ENCODE measurements around the gene PINLYP.
"Not testable (repeated sequence)": the region's sequence is repeated elsewhere in the genome, so short reads cannot be mapped to it uniquely, and the experiment has no call there.

Gene PINLYP

DNA sequence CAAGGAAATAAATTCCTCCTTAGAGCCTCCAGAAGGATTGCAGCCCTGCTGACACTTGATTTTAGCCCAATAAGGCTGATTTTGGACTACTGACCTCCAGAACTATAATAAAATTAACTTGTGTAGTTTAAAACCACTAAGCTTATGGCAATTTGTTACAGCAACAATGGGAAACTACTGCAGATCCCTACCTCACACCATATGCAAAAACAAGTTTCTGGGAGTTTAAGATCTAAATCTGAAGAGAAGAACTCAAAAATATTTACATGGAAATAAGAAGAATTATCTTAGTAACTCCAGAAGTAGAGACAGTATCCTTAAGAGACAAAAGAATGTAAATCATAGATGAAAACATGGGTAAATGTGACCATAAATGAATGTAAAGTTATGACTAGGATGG lies 36.7 kb upstream of the PINLYP start:
- in situ Hi-C loops (cut with HindIII; ENCODE audit: low pct_unique_long_range_greater_than_20kb, low sequenced_read_pairs), result no loop called here
- no peak for TF ChIP-seq JUND (IDR thresholded peaks at IDR 0.05; ENCODE audit: low read depth)
- no peak for DNase-seq (ENCODE audit: low read depth in 1 of 2, low spot score in 1 of 2)

DNA sequence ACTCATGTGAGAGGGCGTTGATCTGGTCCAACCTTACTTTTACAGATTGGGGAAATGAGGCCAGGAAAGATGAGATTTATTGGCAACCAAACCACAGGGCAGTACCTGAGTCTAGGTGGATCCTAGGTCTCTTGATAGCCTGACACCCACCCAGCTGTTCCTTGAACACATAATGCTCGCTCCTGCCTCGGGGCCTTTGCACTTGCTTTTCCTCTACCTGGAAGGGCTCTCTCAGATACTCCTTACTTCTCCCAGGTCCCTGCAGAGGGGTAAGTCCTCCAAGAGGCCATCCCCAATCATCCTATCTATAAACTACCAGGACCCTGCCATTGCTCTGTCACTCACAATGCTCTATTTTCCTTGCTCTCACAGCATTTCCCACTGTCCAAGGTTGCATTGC lies 35.2 kb upstream of the PINLYP start:
- DNase-seq (ENCODE audit: low read depth in 1 of 2, low spot score in 1 of 2), result no peak
- TF ChIP-seq JUND (IDR thresholded peaks at IDR 0.05; ENCODE audit: low read depth), result no peak
- in situ Hi-C loops (cut with HindIII; ENCODE audit: low pct_unique_long_range_greater_than_20kb, low sequenced_read_pairs), result no loop called here

- DNase-seq (ENCODE audit: low read depth in 1 of 2, low spot score in 1 of 2), result no peak
- TF ChIP-seq JUND (IDR thresholded peaks at IDR 0.05; ENCODE audit: low read depth), result no peak
- in situ Hi-C loops (cut with HindIII; ENCODE audit: low pct_unique_long_range_greater_than_20kb, low sequenced_read_pairs), result no loop called here
Observed at GRCh38 chr19:43541920-43542650, 33.5 kb upstream of the PINLYP start.

- DNase-seq (ENCODE audit: low read depth in 1 of 2, low spot score in 1 of 2), result no peak
- no peak for TF ChIP-seq JUND (IDR thresholded peaks at IDR 0.05; ENCODE audit: low read depth)
- in situ Hi-C loops (cut with HindIII; ENCODE audit: low pct_unique_long_range_greater_than_20kb, low sequenced_read_pairs), result no loop called here
Observed at GRCh38 chr19:43544077-43544476, 31.5 kb upstream of the PINLYP start.

DNA sequence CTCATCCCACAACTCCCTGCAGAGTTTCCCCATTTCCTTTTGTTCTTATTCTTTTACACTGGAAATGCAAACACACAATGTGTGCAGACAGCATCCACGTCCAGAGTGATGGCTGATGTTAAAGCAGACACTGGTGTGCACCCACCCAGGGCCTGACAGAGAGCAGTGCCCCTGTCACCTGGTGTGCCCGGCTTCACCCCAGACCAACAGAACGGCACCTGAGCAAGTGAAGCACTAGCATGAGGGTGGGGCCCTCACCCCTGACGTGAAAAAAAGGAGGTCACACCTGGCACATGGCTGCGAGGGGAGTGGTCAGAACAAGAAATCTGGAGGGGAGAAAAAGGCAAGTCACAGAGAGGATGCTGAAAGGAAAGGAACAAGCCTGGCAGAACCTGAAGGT lies 30.3 kb upstream of the PINLYP start:
- in situ Hi-C loops (cut with HindIII; ENCODE audit: low pct_unique_long_range_greater_than_20kb, low sequenced_read_pairs), result no loop called here
- no peak for DNase-seq (ENCODE audit: low read depth in 1 of 2, low spot score in 1 of 2)
- no peak for TF ChIP-seq JUND (IDR thresholded peaks at IDR 0.05; ENCODE audit: low read depth)

GRCh38 chr19:43545981-43546380 lies 29.6 kb upstream of the PINLYP start:
- in situ Hi-C loops (cut with HindIII; ENCODE audit: low pct_unique_long_range_greater_than_20kb, low sequenced_read_pairs), result no loop called here
- TF ChIP-seq JUND (IDR thresholded peaks at IDR 0.05; ENCODE audit: low read depth), result no peak
- DNase-seq (ENCODE audit: low read depth in 1 of 2, low spot score in 1 of 2), result no peak

- DNase-seq (ENCODE audit: low read depth in 1 of 2, low spot score in 1 of 2), result no peak
- in situ Hi-C loops (cut with HindIII; ENCODE audit: low pct_unique_long_range_greater_than_20kb, low sequenced_read_pairs), result no loop called here
- TF ChIP-seq JUND (IDR thresholded peaks at IDR 0.05; ENCODE audit: low read depth), result no peak
Observed at GRCh38 chr19:43546581-43546980, 29.0 kb upstream of the PINLYP start.

DNA sequence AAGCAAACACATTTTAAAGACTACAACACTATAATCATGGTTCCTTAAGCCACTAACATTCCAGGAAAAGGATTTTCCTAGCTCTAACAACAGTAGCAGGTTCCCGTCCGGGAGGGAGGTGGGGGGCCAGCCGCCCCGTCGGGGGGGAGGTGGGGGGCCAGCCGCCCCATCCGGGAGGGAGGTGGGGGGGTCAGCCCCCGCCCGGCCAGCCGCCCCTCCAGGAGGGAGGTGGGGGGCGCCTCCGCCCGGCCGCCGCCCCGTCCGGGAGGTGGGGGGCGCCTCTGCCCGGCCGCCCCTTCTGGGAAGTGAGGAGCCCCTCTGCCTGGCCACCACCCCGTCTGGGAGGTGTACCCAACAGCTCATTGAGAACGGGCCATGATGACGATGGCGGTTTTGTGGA lies 27.7 kb upstream of the PINLYP start:
- DNase-seq (ENCODE audit: low read depth in 1 of 2, low spot score in 1 of 2); in situ Hi-C loops (cut with HindIII; ENCODE audit: low pct_unique_long_range_greater_than_20kb, low sequenced_read_pairs): not testable (repeated sequence)

GRCh38 chr19:43548706-43549105 lies 26.9 kb upstream of the PINLYP start:
- TF ChIP-seq JUND (IDR thresholded peaks at IDR 0.05; ENCODE audit: low read depth), result no peak
- no peak for DNase-seq (ENCODE audit: low read depth in 1 of 2, low spot score in 1 of 2)
- in situ Hi-C loops (cut with HindIII; ENCODE audit: low pct_unique_long_range_greater_than_20kb, low sequenced_read_pairs), result no loop called here

- in situ Hi-C loops (cut with HindIII; ENCODE audit: low pct_unique_long_range_greater_than_20kb, low sequenced_read_pairs), result no loop called here
- DNase-seq (ENCODE audit: low read depth in 1 of 2, low spot score in 1 of 2), result no peak
- TF ChIP-seq JUND (IDR thresholded peaks at IDR 0.05; ENCODE audit: low read depth), result no peak
Observed at GRCh38 chr19:43551399-43552197, 24.0 kb upstream of the PINLYP start.

DNA sequence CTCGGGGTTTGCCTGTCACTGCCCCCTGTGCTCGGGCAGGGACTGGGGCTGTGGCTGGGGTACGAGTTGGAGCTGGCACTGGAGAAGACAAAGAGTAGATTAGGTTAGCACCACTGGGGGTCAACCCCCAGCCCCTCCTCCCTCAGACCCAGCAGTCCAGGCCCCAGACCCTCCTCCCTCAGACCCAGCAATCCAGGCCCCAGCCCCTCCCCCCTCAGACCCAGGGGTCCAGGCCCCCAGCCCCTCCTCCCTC lies 23.5 kb upstream of the PINLYP start:
- in situ Hi-C loops (cut with HindIII; ENCODE audit: low pct_unique_long_range_greater_than_20kb, low sequenced_read_pairs), result no loop called here
- DNase-seq (ENCODE audit: low read depth in 1 of 2, low spot score in 1 of 2), result no peak
- no peak for TF ChIP-seq JUND (IDR thresholded peaks at IDR 0.05; ENCODE audit: low read depth)

DNA sequence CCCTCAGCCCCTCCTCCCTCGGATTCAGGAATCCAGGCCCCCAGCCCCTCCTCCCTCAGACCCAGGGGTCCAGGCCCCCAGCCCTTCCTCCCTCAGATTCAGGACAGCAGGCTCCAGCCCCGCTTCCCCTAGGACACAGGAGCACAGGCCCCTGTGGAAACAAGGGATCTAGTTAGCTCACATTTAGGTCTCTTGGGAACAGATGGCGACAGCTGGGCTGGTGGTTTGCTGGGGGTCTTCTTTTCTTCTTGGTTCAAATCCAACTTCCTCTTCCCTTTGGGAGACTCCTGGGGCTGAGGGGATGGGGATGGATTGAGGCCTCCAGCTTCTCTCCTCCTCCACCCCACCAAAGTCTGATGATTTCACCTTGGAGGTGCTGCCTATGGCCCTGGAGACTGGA lies 23.0 kb upstream of the PINLYP start:
- in situ Hi-C loops (cut with HindIII; ENCODE audit: low pct_unique_long_range_greater_than_20kb, low sequenced_read_pairs), result no loop called here
- no peak for DNase-seq (ENCODE audit: low read depth in 1 of 2, low spot score in 1 of 2)
- TF ChIP-seq JUND (IDR thresholded peaks at IDR 0.05; ENCODE audit: low read depth), result no peak

- TF ChIP-seq JUND (IDR thresholded peaks at IDR 0.05; ENCODE audit: low read depth), result no peak
- in situ Hi-C loops (cut with HindIII; ENCODE audit: low pct_unique_long_range_greater_than_20kb, low sequenced_read_pairs), result no loop called here
- DNase-seq (ENCODE audit: low read depth in 1 of 2, low spot score in 1 of 2), result no peak
Observed at GRCh38 chr19:43553656-43554055, 21.9 kb upstream of the PINLYP start.
